ENCODE data around the gene PSTK.

- no peak for TF ChIP-seq YY1 (IDR thresholded peaks at IDR 0.05; ENCODE audit: insufficient read depth, insufficient read length)
- TF ChIP-seq ZNF274 (IDR thresholded peaks at IDR 0.05; ENCODE audit: low read depth, low read length), result no peak
These were observed 39.9 kb downstream of the PSTK start for GRCh38 chr10:123019941-123020703.
